Measurements from ENCODE around the gene TWF2. TPM values are rescaled to one million over a fixed set of nuclear protein-coding genes. Genes with fewer than 3 reads are reported as not detected.

Gene TWF2
- total and polyA plus RNA-seq, 9 of the 15 experiments (the other 6 are each of a cell fraction or from before 2014, with no cell fraction given), result 0.11 to 61.9 (median 29.7) TPM

DNA sequence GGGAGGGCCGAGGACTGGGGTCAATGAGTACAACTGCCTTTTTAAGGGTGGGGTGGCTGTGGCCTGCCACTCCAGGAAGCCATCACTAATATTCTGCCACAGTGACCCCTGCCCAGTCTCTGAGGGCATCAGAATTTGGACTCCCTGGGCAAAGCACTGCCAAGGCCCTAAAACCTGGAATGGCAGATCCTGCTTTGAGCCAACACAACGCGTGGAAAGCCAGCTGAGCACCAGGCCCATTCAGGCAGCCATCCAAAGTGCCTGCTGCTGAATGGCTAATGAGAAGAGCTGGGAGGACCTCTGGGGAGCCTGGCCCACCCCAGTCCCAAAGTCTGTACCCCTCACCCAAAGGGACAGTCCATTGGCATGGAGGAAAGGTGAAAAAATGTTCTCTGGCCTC lies 5.0 kb downstream of the TWF2 start (continued):
- no peak for TF ChIP-seq NKRF (IDR thresholded peaks at IDR 0.05; ENCODE audit: borderline replicate concordance)
- no peak for TF ChIP-seq SRSF1 (IDR thresholded peaks at IDR 0.05; ENCODE audit: low read depth, low read length)
- TF ChIP-seq SNIP1 (IDR thresholded peaks at IDR 0.05; ENCODE audit: low read depth), result no peak
- TF ChIP-seq NR3C1 (CRISPR knock-in tag; IDR thresholded peaks at IDR 0.05), result no peak
- no peak for TF ChIP-seq RCOR1 (IDR thresholded peaks at IDR 0.05; ENCODE audit: borderline replicate concordance in 1 of 2, low read depth in 2 of 2, low read length in 2 of 2)
- TF ChIP-seq PATZ1 (CRISPR knock-in tag; IDR thresholded peaks at IDR 0.05; ENCODE audit: borderline replicate concordance), result no peak

Measured in K562 (cell line).